ENCODE measurements around the gene PSMG2.
A peak's percentile ranks its signal among the peaks of the same experiment; 100 is the strongest.

PSMG2 gene

GRCh38 chr18:12694032-12694431 lies 8.8 kb upstream of the PSMG2 start:
- TF ChIP-seq CTCF (IDR thresholded peaks at IDR 0.05; ENCODE audit: control insufficient read depth, extremely low read depth, insufficient read depth): no peak
- no peak for DNase-seq (ENCODE audit: low read depth)
- H3K4me3 ChIP-seq (ENCODE audit: low read depth, low read length): no peak overlapping the region

- H3K4me3 ChIP-seq (ENCODE audit: low read depth, low read length): no peak overlapping the region
- no peak for DNase-seq (ENCODE audit: low read depth)
- no peak for TF ChIP-seq CTCF (IDR thresholded peaks at IDR 0.05; ENCODE audit: control insufficient read depth, extremely low read depth, insufficient read depth)
These were observed 3.1 kb upstream of the PSMG2 start for GRCh38 chr18:12699747-12700146.

- DNase-seq (ENCODE audit: low read depth): no peak
- H3K4me3 ChIP-seq (ENCODE audit: low read depth, low read length): peak overlapping the region; percentile 84
- no peak for TF ChIP-seq CTCF (IDR thresholded peaks at IDR 0.05; ENCODE audit: control insufficient read depth, extremely low read depth, insufficient read depth)
These were observed 1.7 kb upstream of the PSMG2 start for GRCh38 chr18:12701161-12701560.

GRCh38 chr18:12703096-12703567 lies 290 bp downstream of the PSMG2 start:
- peak overlapping the region; percentile 84 for H3K4me3 ChIP-seq (ENCODE audit: low read depth, low read length)
- no peak for DNase-seq (ENCODE audit: low read depth)
- TF ChIP-seq CTCF (IDR thresholded peaks at IDR 0.05; ENCODE audit: control insufficient read depth, extremely low read depth, insufficient read depth): no peak

- no peak for DNase-seq (ENCODE audit: low read depth)
- H3K4me3 ChIP-seq (ENCODE audit: low read depth, low read length): peak overlapping the region; percentile 84
- no peak for TF ChIP-seq CTCF (IDR thresholded peaks at IDR 0.05; ENCODE audit: control insufficient read depth, extremely low read depth, insufficient read depth)
These were observed 822 bp downstream of the PSMG2 start for GRCh38 chr18:12703664-12704063.

GRCh38 chr18:12711446-12711845 lies 8.6 kb downstream of the PSMG2 start:
- no peak overlapping the region for H3K4me3 ChIP-seq (ENCODE audit: low read depth, low read length)
- no peak for DNase-seq (ENCODE audit: low read depth)
- TF ChIP-seq CTCF (IDR thresholded peaks at IDR 0.05; ENCODE audit: control insufficient read depth, extremely low read depth, insufficient read depth): no peak

GRCh38 chr18:12721495-12722275 lies 18.8 kb downstream of the PSMG2 start:
- no peak for DNase-seq (ENCODE audit: low read depth)
- no peak overlapping the region for H3K4me3 ChIP-seq (ENCODE audit: low read depth, low read length)
- no peak for TF ChIP-seq CTCF (IDR thresholded peaks at IDR 0.05; ENCODE audit: control insufficient read depth, extremely low read depth, insufficient read depth)

Measured in LNCaP clone FGC (cell line).